RPMI8226 (cell line): ENCODE measurements around the gene PDE6C.

ENCODE experiments used
- DNase-seq: peaks from one replicate; pipeline ENCODE4 v3.0.0-alpha.2; 2015

PDE6C gene

DNA sequence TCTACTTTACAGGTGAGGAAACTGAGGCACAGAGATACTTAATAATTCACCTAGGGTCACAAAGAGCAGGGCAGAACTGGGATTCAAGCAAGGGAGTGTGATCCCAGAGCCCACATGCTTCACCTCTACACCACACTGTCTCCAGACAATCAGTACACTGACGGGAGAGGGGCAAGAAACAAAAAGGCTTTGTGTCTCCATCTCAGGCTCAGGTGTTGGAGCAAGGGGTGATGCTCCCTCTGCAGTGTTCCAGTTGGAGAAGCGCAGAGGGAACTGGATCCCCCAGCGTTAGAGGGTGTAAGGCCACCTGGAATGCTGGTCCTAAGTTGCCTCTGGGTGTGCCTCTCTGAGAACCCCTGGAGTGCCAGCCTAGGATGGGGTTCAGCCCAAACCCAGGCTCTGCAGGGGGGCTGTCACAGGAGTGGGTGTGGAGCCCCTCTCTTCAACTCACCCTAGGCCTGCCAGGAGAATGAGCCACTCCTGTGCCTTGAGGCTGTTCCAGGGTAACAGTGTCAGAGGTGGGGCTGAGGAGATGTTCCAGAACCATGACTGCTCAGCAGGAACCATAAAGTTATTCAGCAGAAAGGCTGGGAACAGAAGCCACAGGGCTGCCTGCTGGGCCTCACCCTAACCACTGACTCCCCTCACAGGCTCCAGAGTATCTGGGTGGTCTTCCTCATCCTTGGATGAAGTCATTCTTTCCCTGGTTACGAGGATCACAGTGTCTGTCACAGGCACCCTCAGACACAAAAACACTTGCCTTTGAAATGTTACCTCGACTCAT lies 16.8 kb upstream of the PDE6C start:
- no peak for DNase-seq

DNA sequence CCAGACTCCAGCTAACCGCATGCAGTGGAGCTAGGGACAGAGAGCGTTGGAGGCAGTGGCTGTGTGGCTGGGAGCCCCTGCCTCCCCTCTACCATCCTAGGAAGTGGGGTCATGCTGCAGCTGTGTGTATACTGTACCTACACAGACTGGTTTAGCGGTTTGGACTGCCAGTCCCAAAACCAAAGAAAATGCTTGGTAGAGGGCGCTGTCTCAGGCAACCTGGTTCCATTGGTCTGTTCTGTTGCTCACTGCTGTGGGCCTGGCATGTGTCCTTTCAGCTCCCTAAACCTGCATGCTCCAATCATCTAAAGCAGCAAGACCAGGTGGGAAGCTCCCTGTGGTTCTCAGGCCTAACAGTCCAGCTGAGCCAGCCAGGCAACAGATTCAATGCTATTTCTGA lies 15.8 kb upstream of the PDE6C start:
- DNase-seq = no peak

DNA sequence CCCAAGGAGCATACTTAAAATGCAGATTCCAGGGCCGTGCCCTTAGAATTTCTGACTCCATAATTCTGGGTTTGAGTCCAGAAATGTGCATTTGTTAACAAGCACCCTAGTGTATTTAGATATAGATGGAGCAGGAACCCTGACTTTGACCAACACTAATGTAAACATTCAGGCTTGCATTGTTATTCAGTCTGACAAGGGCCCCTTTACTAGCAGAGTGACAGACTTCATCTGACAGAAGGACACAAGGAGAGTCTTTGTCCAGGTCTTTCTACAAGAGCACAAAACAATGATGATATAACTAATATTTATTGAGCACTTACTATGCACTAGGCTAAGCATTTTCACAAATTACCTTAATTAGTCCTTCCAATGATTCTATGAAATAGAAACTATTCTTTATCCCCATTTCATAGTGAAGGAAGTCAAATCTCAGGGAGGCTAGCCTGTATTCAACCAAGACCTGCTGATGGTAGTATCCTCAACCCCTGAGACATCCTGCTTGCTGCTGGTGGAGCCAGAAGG lies 15.2 kb upstream of the PDE6C start:
- no peak for DNase-seq

DNA sequence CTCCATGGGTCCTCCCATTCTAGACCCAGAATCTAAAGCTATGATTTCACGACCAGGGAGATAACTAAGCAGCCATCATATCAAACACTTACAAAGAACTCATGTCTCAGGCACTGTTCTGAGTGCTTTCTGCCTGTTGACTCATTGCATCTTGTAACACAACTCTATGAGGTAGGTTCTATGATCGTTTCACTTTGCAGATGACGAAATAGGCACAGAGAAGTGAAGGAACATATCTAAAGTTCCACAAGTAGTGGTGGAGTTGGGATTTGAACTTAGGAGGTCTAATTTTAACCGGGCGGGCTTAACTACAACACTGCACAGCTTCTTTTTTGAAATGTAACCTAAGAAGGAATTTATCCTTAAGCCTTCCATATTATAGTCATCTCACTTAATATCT lies 14.2 kb upstream of the PDE6C start:
- no peak for DNase-seq

DNA sequence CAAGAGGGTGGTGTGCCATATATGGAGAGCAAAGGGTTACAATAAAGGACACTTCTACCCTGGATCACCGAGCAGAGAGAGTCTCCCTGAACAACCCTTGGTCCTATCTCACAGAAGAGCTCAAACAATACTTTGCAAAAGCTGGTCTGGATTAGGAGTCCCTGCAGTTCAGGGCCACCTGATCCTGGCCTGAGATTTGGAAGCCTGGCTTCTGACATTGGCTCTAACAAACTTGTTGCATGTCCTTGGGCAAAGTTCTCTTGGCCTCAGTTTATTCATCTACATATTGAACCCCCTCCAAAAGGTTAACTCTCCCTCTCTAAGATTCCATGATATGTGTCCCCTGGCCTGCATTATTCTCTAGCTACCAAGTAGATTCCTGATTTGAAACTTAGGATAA lies 13.0 kb upstream of the PDE6C start:
- DNase-seq = no peak

DNA sequence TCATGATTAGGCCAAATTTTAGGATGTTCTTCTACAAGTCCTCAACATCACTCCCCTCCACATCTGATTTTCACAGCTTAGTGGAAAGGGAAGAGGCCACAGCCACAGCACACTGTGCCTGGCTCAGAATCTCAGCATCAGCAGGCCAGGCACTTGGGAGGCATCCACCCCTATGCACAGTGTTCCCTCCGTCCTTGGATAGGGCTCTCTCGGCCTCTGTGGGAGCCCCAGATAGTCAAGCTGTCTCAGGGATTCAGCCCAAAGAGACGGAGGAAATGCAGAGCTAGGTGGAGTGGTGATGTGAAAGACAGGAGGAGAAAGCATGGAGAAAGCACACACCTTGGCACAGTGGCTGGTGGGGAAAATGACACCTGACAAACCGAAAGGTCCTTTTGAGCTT lies 12.6 kb upstream of the PDE6C start:
- no peak for DNase-seq

DNA sequence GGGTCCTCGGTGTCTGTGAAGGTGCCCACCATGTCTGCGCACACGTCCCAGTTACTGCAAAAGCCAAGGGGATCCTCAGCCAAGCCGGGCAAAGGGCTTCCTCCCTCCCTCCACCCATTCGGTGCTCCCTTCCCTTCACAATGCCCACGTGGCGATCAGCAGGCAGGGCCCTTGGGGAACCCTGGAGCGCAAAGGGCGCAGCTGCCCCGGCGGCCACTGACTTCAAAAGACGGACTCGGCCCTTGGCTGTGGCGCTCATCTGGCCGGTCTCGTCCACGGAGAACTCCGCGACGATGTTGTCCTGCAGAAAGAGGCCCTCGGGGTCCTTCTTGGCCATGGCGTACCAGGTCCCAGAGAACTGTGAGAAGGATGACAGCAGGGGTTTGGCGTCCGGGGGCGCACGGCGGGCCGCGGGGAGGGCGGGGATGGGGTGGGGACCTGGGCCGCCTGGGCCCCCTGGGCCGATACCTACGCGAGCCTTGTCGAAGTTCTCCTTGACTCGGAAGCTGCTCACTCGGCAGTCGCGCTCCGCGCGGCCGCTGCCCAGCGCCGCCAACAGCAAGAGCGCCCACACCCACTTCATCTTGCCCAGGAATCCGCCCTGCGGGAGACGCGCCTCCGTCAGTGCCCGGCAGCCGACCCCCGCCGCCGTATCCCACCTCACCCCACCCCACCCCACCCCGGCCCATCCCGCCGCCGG lies 11.7 kb upstream of the PDE6C start:
- no peak for DNase-seq

DNA sequence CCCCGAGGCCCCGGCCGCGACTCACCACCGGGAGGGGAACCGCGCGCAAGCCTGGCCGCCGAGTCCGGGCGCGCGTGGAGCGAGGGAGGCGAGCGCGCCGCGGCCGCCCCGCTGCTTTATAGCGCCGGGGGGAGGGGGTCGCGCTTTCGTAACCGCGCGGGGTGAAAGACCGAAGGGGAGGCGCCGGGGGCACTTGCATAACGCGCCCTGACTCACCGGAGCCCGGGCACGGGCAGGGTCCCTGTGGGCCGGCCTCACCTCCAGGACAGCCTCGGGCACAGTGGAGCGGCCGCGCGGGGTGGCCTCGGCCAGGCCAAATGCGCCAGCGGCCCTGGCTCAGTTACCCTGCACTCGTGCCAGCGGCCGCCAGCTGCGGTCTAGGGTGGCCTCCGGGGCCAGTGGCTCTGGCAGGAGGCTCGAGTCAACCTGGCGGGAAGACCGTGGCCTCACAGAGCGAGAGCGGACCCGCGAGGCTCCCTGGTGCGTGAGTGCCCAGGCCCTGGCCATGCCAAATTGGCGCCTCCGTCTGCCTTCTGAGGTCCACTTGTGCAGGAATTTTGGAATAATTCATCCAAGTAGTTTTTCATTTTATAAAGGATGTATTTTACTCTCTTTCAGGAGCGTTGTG lies 11.1 kb upstream of the PDE6C start, which contains the start of gene RBP4:
TSS of gene RBP4 (minus strand) at position 90 of the 628 bp plus-strand sequence. CDS start 207 bp downstream, outside the sequence.
- DNase-seq = no peak

DNA sequence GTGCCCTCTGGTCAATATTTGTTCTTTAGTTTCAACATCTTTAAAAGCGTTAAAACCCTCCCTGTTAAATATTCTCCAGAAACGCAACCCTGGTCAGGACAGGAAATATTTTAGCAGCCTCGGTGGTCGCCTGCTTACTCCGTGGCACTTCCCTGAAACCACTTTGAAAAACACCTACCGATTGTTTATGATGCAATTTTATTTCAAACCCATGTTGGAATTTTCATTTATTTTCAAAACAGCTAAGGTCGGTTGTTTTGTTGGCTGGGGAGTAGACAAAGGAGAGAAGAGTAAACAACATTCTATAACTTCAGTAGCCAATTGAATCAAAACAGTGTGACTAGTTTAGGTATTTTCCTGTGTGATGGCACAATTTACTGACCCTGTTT lies 10.6 kb upstream of the PDE6C start:
- no peak for DNase-seq

DNA sequence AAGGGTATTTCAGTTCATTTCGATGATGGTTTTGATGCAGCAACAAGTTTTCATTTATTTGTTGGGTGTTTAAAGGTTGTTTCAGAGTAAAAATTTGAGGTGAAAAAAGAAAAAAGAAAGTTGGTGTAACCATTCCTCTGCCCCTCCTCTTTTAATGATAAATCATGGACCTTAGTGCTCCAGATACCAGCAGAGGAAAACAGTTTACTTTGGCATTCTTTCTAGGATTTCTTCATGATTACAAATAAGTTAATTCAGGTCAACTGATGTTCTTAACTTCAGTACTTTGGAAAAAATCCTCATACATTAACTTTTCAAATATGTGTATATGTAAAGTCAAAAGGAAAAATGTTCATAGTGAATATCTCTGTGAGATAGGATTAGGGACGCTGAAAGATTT lies 9.3 kb upstream of the PDE6C start:
- DNase-seq = no peak

DNA sequence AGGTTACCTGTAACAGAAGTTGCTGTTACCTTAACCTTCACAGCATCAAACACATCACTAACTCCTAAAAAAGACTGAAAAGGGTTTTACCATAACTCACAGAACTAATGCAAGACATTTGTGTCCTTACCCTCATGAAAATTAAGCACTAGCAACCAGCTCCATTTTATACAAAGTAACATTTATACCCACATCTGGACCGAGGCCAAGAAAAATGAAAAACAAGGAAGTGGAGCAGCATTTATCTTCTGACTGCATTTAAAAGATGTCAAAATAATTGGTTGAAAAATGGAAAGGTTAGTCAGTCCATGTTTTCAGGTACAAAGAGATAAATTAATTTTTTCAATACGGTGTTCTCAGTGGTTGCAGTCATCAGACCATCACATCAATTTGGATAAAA lies 8.2 kb upstream of the PDE6C start:
- DNase-seq = no peak

DNA sequence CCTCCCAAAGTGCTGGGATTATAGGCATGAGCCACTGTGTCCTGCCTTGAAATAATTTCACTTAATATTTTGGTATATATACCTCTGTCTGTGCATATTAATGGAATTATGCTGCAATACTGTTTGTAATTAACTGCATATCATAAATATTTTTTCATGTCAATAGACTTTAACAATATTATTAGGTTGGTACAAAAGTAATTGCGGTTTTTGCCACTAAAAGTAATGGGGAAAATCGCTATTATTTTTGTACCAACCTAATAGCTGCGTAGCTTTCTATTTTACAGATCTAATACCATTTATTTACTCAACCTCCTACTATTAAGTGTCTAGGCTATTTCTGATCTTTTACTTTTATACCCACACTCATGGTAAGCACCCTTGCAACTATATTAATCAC lies 3.9 kb upstream of the PDE6C start:
- DNase-seq = no peak

DNA sequence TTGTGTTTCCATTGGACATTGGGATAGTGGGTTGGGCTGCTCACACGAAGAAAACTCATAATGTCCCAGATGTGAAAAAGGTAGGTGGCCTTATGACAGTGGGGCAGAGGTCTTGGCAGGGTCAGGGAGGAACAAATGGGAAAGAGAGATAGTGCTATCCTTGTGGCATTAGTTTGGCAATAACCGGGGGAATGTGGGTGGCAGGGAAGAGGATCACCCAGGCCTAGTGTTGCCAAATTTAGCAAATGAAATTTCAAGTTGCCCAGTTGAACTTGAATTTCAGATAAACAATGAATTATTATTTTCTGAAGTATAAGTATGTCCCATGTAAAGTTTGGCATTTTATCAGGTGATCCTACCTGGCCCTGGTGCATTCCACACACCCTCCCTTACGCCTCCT lies 789 bp downstream of the PDE6C start:
- no peak for DNase-seq

DNA sequence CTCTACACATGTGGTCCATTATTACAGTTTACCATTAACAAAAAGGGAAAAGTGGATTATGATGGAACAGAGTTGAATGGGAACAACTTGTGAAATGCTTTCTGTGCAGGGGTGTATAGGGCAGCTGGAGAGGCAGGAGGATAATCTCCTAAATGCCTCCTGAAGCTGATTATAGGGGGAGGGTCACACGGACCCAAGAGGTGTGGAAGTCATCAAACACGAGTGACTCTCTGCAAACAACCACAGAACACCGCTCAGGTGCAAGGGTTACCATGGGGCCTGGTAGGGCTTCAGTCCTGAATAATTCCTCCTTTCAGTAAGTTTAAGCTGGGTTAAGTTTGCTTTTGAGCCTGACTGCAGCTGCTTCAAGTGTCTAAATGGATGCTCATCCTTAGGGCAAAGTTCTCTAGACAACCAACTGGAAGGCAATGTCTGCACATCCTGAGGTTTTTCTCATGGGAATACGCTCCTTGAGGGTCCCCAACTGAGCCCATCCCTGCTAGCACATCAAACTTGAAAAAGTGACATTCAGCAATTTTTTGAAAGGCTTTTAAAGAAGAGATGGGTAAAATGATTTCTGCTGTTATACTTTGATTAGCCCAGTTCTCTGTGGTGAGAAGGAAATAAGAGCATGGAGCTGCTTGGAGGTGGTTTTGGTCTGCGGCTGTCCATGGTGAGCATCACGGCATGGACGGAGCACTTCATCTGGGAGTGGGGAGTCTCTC lies 1.9 kb downstream of the PDE6C start:
- DNase-seq = no peak

DNA sequence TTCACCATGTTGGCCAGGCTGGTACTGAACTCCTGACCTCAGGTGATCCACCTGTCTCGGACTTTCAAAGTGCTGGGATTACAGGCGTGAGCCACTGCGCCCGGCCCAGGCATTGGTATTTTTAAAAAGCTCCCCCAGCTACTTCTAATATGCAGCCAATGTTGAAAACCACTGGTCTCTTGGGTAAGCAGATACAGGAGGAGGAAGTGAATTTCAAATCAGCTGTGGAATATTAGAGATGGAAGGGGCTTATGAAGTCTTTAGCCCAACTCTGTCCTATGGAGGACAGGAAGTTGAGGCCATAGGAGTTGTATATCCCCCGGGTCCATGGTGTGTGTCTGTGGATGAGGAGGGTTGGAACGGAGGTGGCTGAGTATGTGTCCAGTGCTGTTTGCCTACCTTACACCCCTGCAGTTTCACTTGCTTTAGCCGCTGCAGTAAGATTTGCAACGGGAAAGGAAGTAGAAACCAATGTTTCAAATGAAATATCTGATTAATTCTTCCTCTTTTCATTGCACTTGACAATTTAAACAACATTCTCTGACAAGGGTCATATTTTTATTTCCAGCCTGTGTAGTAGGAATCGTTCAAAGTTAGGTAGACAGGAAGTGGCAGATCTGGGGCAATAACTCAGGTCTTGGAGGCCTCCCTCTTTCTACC lies 3.4 kb downstream of the PDE6C start:
- DNase-seq = no peak

DNA sequence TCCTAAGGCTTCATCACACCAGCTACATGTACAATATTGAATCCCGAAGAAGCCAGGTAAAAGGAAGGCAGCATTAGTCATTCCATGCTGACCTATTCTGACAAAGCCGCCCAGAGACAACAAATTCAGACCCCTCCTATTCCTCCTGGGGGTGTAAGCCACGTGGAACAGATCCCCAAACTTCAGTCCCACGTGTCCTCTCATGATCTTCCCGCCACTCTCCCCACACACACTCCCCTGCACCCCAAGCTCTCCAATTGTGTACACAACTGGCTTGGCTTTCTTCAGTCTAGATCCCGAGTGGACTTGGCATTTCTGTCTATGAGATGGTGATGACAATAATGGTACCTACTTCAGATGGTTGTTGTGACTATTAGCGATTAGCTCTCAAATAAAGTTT lies 8.6 kb downstream of the PDE6C start:
- no peak for DNase-seq

DNA sequence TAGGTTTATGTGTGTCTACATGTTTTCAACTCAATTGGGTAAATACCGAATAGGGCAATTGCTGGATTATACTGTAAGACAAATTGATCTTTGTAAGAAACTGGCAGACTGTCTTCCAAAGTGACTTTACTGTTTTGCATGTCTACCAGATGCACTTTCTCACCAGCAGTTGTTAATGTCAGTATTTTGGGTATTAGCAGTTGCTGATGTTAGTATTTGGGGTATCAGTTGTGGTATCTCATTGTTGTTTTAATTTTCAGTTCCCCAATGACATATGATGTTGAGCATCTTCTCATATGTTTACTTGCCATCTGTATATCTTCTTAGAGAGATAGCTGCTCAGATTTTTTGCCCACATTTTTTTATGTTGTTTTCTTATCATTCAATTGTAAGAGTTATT lies 10.6 kb downstream of the PDE6C start:
- no peak for DNase-seq

DNA sequence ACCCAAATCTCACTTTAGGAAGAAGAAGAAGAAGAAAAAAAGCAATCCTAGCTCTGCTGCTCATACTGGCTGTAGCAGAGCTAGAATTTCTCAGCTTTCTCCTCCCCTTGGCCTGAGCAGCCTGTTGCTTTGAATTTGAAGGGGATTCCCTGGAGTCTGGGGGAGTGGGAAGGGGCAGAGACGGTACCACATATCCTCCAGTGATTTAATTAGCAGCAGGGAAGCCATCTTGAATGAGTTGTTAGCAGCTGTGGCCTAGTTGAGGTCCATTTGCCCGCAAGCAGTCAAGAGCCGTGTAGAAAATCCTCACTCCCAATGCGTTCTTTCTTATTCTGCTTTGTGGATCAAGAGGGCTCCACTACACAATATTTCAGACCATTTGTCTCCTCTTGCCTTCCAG lies 16.5 kb downstream of the PDE6C start:
- no peak for DNase-seq

DNA sequence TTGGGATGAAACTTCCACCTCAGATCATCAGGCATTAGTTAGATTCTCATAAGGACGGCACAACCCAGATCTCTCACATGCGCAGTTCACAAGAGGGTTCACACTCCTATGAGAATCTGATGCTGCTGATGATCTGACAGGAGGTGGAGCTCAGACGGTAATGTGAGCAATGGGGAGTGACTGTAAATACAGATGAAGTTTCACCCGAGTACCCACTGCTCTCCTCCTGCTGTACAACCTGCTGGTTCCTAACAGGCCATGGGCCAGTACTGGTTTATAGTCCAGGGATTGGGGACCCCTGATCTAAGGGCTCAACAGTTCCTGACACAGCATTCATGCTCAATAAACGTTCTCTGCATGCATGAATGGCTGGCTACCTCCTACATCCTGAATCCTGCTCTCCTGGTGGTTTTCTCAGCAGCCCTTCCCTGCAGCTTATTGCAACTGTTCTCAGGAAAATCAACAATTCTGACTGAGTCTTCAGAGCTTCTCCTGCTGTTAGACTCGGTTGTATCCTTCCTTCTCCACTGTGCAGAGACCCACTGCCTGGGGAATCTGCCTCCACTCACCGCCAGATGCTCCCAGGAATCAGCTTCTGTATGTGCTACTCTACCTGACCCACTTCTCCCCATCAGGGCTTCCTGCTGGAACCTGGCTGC lies 17.4 kb downstream of the PDE6C start:
- no peak for DNase-seq

DNA sequence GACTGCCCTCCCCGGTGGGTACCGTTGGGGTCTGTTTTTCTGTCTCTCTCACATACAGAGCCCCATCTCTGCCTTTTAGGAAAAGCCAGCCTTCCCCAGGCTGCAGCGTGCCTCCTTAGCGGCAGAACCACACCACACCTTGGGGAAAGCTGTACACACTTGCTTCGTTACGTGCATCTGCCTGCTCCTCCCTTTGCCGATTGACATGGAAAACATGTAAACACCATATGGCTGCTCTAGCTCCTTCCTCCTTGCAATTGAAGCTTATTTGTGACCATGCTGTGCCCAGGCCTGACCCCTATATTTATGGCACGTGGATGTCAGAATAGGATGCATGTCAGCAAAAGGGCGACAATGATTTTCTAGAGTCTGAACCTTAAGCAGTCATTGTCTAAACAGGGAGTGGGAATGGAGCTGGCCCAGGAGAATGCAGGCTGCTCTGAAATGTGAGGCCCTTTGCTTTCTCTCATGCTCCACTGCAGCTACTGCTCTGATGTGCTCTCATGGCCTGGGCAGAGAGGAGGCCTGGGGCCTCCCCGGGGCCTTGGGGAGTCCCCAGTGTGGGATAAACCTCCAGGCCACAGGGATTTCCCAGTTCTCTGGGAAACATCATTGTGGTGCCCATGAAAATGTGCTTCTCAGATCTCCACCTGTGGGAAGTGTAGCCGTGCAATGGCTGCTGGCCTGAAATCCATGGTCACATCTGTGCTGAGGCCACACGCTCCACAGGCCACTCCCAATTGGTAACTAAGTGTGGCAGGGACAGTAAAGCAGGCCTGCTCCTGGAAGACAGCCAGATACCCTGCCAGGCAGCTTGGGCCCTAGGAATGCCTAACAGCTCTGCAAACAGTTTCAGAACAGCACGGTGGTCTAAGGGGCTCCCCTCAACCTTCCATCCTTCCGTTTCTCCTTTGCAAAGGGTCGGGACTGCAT lies 18.6 kb downstream of the PDE6C start:
- DNase-seq = no peak

DNA sequence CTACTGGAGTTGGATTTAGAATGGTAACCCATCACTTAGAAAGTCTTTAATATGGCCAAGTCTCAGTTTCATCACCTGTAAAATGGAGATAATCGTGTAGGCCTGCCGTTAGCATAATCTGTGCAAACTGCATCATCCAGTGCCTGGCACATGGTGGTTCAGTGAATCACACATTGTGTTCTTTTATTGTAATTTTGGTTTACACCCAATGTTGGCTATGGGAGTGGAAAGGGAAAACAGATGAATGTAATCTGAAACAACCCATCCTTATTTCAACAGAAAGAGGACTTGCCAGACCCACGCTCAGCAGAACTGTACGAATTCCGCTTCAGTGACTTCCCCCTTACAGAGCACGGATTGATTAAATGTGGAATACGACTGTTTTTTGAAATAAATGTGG lies 27.5 kb downstream of the PDE6C start:
- DNase-seq = no peak
